Activated CD4-positive, alpha-beta T cell treated with anti-CD3 and anti-CD28 coated beads for 36 hours (primary cell): ENCODE measurements around the gene PDIA2. TPM values are rescaled to one million over a fixed set of nuclear protein-coding genes. Genes with fewer than 3 reads are reported as not detected.

Experiments
- ATAC-seq: fragments of 200-7000 bp; cut with Tn5 transposase; one replicate; pipeline ENCODE4 v1.10.0; 2021; ENCODE audit warnings: mild to moderate bottlenecking, moderate library complexity
- CTCF ChIA-PET: fragments of 350-600 bp; sonication (Branson Sonifier 250); formaldehyde crosslinking; loops from one replicate; lab custom pipeline; 2021; ENCODE audit warnings: antibody characterized with exemption; lab: Charles Lee
- POLR2A ChIA-PET: fragments of 350-600 bp; sonication (Branson Sonifier 250); formaldehyde crosslinking; loops from one replicate; lab custom pipeline; 2021; ENCODE audit warnings: antibody characterized with exemption, inconsistent platforms; lab: Charles Lee
- DNase-seq: peaks from one replicate; pipeline ENCODE4 v3.0.0-alpha.2; 2020
- H3K27ac Mint-ChIP-seq: one replicate; pipeline ENCODE4 v1.8.0; 2021; ENCODE audit warnings: mixed read lengths
- H3K27me3 Mint-ChIP-seq: one replicate; pipeline ENCODE4 v1.8.0; 2021; ENCODE audit warnings: mixed read lengths
- H3K36me3 Mint-ChIP-seq: one replicate; pipeline ENCODE4 v1.8.0; 2021; ENCODE audit warnings: low read depth, mixed read lengths
- H3K4me1 Mint-ChIP-seq: one replicate; pipeline ENCODE4 v1.8.0; 2021; ENCODE audit warnings: mixed read lengths
- H3K4me3 Mint-ChIP-seq: one replicate; pipeline ENCODE4 v1.8.0; 2021; ENCODE audit warnings: mild to moderate bottlenecking, moderate library complexity, mixed read lengths
- H3K9me3 Mint-ChIP-seq: one replicate; pipeline ENCODE4 v1.8.0; 2021; ENCODE audit warnings: low read depth, mixed read lengths
- intact Hi-C, 2 experiments: fragments of 100-400 bp; cut with DNase I in 1 of 2; cut with micrococcal nuclease in 1 of 2; formaldehyde crosslinking; loops; one replicate each; pipeline versions ENCODE4 v1.14.2 to v1.15.1; 2022 to 2024; cut with DNase I, micrococcal nuclease
- total RNA-seq, 2 experiments: library from RNA; stranded (reverse); gene quantifications; one replicate each; pipeline ENCODE4 v1.2.3, GENCODE V29; 2021

PDIA2 gene
- total RNA-seq, 2 experiments from 2014 or later, result not detected

- no peak overlapping the region for H3K27ac Mint-ChIP-seq
- ChIA-PET POLR2A (no interaction called here), CTCF (no interaction called here)
- H3K4me1 Mint-ChIP-seq, result no peaks in the 10 kb centered on the region
- no peaks in the 10 kb centered on the region for H3K9me3 Mint-ChIP-seq
- H3K4me3 Mint-ChIP-seq, result no peak overlapping the region
- intact Hi-C loops, result no loop called here
- no peak for ATAC-seq
- peaks cover 15% of the 10 kb centered on the region for H3K27me3 Mint-ChIP-seq
- DNase-seq, result no peak
- H3K36me3 Mint-ChIP-seq, result no peaks in the 10 kb centered on the region
Observed at GRCh38 chr16:273547-274421, 9.2 kb upstream of the PDIA2 start.

GRCh38 chr16:275041-275641, 7.8 kb upstream of the PDIA2 start:
- peaks cover 21% of the 10 kb centered on the region for H3K27me3 Mint-ChIP-seq
- ChIA-PET CTCF (no interaction called here), POLR2A (no interaction called here)
- ATAC-seq (peak; percentile 62), DNase-seq (peak; percentile 34)
- peaks cover 3% of the 10 kb centered on the region for H3K4me1 Mint-ChIP-seq
- intact Hi-C loops, result no loop called here
- H3K27ac Mint-ChIP-seq, result no peak overlapping the region
- no peaks in the 10 kb centered on the region for H3K36me3 Mint-ChIP-seq
- no peaks in the 10 kb centered on the region for H3K9me3 Mint-ChIP-seq
- peak overlapping the region; percentile 10 for H3K4me3 Mint-ChIP-seq

DNA sequence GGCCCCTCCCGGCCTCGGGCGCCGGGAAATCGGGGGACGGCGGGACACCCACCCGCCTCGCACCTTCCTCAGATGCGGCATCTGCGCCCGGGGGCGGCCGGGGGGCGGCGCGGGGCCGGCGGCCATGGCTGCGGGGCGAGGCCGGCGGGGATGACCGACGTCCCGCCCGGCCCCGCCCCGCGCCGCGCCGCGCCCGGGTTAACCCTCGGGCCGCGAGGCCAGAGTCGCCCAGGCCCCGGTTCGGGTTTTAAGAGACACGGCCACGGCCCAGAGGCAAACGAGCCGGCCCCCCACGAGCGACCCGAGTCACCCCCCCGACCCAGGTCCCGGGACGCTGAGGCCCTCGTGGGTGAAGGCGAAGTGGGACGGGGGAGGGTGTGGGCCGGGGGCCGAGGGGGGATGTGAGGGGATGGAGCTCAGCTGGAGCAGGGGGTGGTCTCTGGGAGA, 7.2 kb upstream of the PDIA2 start, which contains the start of gene RGS11:
RGS11 (minus strand) TSS at position 159 of the 447 bp plus-strand sequence; CDS start at position 126, 33 bp downstream.
- intact Hi-C loops, result no loop called here
- POLR2A ChIA-PET, result no interaction called here
- peak within 1 kb of the TSS; percentile 10 for H3K4me3 Mint-ChIP-seq

DNA sequence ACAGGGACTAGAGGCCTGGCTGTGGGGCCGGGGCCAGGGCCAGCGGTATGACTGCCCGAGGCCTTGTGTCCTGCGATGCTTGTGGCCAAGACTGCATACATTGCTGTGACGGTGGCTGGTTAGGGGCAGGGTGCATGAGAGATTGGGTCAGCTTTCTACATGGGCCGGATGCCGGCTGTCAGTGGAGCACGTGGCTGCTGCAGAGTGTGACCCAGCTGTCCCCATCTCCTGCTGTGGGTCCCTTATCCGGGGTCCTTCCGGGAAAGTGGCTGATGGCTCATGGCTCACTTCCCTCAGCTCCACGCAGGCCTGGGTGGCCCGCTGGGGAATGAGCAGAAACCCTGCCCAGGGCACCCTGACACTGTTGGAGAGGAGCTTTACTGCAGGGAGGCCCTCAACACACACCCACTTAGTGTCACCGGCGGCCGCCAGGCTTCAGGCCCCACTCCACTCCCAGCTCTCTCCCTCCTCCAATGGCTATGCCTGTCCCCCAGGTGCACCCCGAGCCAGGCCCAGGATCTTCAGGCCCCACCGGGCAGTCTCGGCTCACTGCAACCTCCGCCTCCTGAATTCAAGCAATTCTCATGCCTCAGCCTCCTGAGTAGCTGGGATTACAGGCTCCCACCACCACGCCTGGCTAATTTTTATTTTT, 6.4 kb upstream of the PDIA2 start:
- intact Hi-C loops, result no loop called here

More for the DNA sequence above, 7.2 kb upstream of the PDIA2 start, which contains the start of gene RGS11:
- ATAC-seq (no peak), DNase-seq (no peak)
- no peaks in the 10 kb centered on the region for H3K36me3 Mint-ChIP-seq
- peaks cover 3% of the 10 kb centered on the region for H3K4me1 Mint-ChIP-seq
- CTCF ChIA-PET, result interaction anchor here (0.7 kb wide), 1 partner anchor 203 kb away, joined by 3 read pairs; no protein-coding TSS in a partner anchor
- H3K27ac Mint-ChIP-seq, result no peak within 1 kb of the TSS
- peaks cover 21% of the 10 kb centered on the region for H3K27me3 Mint-ChIP-seq
- no peaks in the 10 kb centered on the region for H3K9me3 Mint-ChIP-seq

GRCh38 chr16:278863-279366, 4.0 kb upstream of the PDIA2 start:
- H3K36me3 Mint-ChIP-seq, result no peaks in the 10 kb centered on the region
- no peak overlapping the region for H3K4me3 Mint-ChIP-seq
- no peaks in the 10 kb centered on the region for H3K9me3 Mint-ChIP-seq
- intact Hi-C loops, result no loop called here
- peaks cover 3% of the 10 kb centered on the region for H3K4me1 Mint-ChIP-seq
- DNase-seq (peak; percentile 46), ATAC-seq (peak; percentile 71)
- H3K27ac Mint-ChIP-seq, result no peak overlapping the region
- peaks cover 28% of the 10 kb centered on the region for H3K27me3 Mint-ChIP-seq
- ChIA-PET CTCF (interaction anchor here (0.7 kb wide), 1 partner anchor 161 kb away, joined by 3 read pairs; no protein-coding TSS in a partner anchor), POLR2A (no interaction called here)

More for the DNA sequence above, 6.4 kb upstream of the PDIA2 start:
- CTCF ChIA-PET, result interaction anchor here (0.7 kb wide), 1 partner anchor 203 kb away, joined by 3 read pairs; no protein-coding TSS in a partner anchor
- peaks cover 3% of the 10 kb centered on the region for H3K4me1 Mint-ChIP-seq
- H3K27me3 Mint-ChIP-seq, result peaks cover 25% of the 10 kb centered on the region
- H3K27ac Mint-ChIP-seq, result no peak overlapping the region
- no peak overlapping the region for H3K4me3 Mint-ChIP-seq
- DNase-seq (no peak), ATAC-seq (no peak)
- no peaks in the 10 kb centered on the region for H3K36me3 Mint-ChIP-seq
- H3K9me3 Mint-ChIP-seq, result no peaks in the 10 kb centered on the region
- POLR2A ChIA-PET, result no interaction called here

DNA sequence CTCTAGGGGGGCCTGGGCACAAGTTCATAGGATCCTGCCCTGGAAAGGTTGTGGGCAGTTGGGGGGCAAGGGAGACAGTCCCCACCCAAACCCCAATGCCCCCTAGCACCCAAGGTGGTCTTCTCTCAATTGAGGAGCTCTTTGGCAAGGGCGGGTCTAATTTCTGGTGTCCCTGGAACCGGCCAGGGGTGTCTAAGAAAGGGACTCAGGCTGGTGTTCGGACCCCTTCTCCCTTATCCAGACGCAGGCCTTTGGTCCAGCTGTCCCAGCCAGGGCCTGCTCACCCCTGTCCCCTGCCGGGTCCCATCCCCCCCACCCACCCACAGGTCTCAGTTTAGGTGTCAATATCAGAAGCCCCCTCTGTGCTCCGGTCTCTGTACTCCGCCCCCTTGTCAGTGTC, 3.4 kb upstream of the PDIA2 start:
- ChIA-PET CTCF (interaction anchor here (0.7 kb wide), 1 partner anchor 162 kb away, joined by 3 read pairs; no protein-coding TSS in a partner anchor), POLR2A (no interaction called here)
- H3K9me3 Mint-ChIP-seq, result no peaks in the 10 kb centered on the region
- DNase-seq (no peak), ATAC-seq (no peak)
- H3K36me3 Mint-ChIP-seq, result no peaks in the 10 kb centered on the region
- H3K27ac Mint-ChIP-seq, result no peak overlapping the region
- peaks cover 24% of the 10 kb centered on the region for H3K27me3 Mint-ChIP-seq
- no peak overlapping the region for H3K4me3 Mint-ChIP-seq
- H3K4me1 Mint-ChIP-seq, result peaks cover 3% of the 10 kb centered on the region
- intact Hi-C loops, result no loop called here

DNA sequence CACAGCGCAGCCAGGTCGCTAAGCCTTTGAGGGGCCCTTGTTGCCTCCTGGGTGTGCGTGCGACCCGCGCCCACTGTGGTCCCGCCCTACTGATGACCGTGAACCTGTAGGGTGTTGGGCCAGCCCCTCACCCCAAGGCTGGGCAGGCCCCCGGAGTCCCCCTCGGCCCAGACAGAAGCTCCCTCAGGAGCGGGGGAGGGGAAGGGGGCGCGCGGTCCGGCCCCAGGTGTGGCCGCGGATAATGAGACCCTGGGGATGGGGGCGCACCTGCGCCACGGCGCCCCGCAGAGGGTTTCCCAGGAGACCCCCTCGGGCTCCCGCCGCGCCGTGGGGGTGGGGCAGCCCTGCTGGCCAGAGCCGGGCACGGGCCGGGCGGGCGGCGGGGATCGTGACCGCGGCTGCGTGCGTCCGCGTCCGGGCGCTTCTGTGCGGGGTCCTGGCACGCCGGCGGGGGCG, 2.9 kb upstream of the PDIA2 start:
- Mint-ChIP-seq H3K9me3 (no peaks in the 10 kb centered on the region), H3K27ac (no peak overlapping the region), H3K36me3 (no peaks in the 10 kb centered on the region), H3K4me1 (peaks cover 3% of the 10 kb centered on the region), H3K4me3 (no peak overlapping the region), H3K27me3 (peaks cover 24% of the 10 kb centered on the region)
- CTCF ChIA-PET, result no interaction called here
- POLR2A ChIA-PET, result no interaction called here
- DNase-seq, result no peak
- no peak for ATAC-seq
- intact Hi-C loops, result no loop called here

GRCh38 chr16:280552-280951, 2.4 kb upstream of the PDIA2 start, which contains the start of gene ARHGDIG:
Gene ARHGDIG, plus strand, starts transcription at chr16:280591. Its CDS starts 90 bp downstream, at chr16:280681.
- H3K36me3 Mint-ChIP-seq, result no peaks in the 10 kb centered on the region
- H3K4me3 Mint-ChIP-seq, result no peak within 1 kb of the TSS
- no peak for DNase-seq
- H3K4me1 Mint-ChIP-seq, result peaks cover 3% of the 10 kb centered on the region
- ATAC-seq, result no peak
- ChIA-PET CTCF (no interaction called here), POLR2A (no interaction called here)
- H3K27me3 Mint-ChIP-seq, result peaks cover 24% of the 10 kb centered on the region
- no peaks in the 10 kb centered on the region for H3K9me3 Mint-ChIP-seq
- intact Hi-C loops, result no loop called here
- no peak within 1 kb of the TSS for H3K27ac Mint-ChIP-seq

- ChIA-PET CTCF (no interaction called here), POLR2A (no interaction called here)
- Mint-ChIP-seq H3K27ac (no peak overlapping the region), H3K27me3 (peaks cover 24% of the 10 kb centered on the region), H3K4me1 (peaks cover 3% of the 10 kb centered on the region), H3K9me3 (no peaks in the 10 kb centered on the region), H3K36me3 (no peaks in the 10 kb centered on the region), H3K4me3 (no peak overlapping the region)
- no peak for DNase-seq
- intact Hi-C loops, result no loop called here
- ATAC-seq, result no peak
Observed at GRCh38 chr16:280991-281659, 1.8 kb upstream of the PDIA2 start.

DNA sequence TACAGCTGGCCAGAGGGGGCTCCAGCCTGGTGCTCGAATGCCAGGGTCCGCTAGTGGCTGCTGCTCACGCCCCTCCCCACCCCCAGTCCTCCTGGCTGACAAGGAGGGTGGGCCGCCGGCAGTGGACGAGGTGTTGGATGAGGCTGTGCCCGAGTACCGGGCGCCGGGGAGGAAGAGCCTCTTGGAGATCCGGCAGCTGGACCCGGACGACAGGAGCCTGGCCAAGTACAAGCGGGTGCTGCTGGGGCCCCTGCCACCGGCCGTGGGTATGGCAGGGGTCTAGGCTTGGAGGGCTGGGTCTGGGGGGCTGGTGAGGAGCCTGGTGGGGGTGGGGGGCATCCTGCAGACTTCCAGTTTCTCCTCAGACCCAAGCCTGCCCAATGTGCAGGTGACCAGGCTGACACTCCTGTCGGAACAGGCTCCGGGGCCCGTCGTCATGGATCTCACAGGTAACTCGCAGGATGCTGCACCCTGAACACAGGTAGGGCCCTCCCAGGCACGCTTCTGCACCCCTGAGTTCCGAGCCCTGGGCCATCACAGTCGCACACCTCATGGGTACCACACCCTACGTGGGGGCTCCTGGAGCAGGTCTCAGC, 1.2 kb upstream of the PDIA2 start:
- H3K4me3 Mint-ChIP-seq, result no peak overlapping the region
- intact Hi-C loops, result no loop called here
- DNase-seq, result no peak
- ChIA-PET CTCF (no interaction called here), POLR2A (interaction anchor here (0.6 kb wide), 1 partner anchor 313 kb away, joined by 3 read pairs; no protein-coding TSS in a partner anchor)
- no peak overlapping the region for H3K27ac Mint-ChIP-seq
- no peaks in the 10 kb centered on the region for H3K9me3 Mint-ChIP-seq
- H3K27me3 Mint-ChIP-seq, result peaks cover 17% of the 10 kb centered on the region
- peaks cover 4% of the 10 kb centered on the region for H3K36me3 Mint-ChIP-seq
- no peak for ATAC-seq
- H3K4me1 Mint-ChIP-seq, result peaks cover 3% of the 10 kb centered on the region
